ENCODE data around the gene SLC25A33.

SLC25A33 gene

DNA sequence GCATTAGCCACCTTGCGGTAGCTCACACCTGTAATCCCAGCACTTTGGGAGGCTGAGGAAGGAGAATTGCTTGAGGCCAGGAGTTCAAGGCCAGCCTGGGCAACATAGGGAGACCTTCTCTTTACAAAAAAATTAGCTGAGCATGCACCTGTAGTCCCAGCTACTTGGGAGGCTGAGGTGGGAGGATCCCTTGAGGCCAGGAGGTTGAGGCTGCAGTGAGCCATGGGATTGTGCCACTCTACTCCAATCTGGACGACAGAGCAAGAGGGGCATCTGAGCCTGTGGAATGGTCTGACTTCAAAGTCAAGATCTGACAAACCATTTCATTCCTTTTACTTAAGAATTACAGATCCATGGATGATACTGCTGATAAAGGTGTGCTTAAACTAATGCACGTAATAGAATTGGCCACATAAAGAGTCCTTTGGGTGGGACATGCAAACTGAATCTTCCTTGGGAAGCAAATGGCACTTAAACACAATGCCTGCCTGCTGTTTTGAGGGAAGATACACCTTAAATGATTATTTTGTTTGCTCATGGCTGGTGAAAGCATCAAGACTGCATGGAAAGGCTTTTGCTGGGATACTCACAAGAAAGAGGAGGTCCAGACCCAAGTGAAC, 47.0 kb downstream of the SLC25A33 start:
- no peak for DNase-seq (ENCODE audit: low read depth in 2 of 3, low spot score in 2 of 3)

DNA sequence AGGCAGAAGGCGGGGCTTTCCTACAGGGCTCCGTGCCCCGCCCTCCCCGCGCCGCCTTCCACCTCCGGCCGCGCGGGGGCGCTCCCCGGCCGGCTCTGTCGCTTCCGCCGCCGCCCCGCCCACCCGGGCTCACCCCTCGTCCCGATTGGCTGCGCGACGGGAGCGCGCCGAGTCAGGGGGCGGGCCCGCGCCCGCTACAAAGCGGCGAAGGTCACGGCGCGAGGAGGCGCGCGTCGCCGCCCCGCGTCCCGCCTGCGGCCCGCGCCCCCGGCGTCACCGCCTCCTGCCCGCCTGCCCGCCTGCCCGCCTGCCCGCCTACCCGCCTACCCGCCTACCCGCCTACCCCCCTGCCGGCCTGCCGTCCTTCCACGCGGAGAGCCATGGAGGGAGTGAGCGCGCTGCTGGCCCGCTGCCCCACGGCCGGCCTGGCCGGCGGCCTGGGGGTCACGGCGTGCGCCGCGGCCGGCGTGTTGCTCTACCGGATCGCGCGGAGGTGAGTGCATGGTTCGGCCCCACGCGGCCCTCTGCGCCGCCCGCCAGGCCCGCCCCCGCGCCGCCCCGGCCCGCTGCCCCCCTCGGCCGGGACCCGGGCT, 49.4 kb downstream of the SLC25A33 start, which contains the start of gene TMEM201:
Gene TMEM201 (plus strand): TSS at position 361 of the 593 bp plus-strand sequence. CDS start 20 bp downstream, at position 381.
- peak; percentile 81 to 94 (median 92) for DNase-seq (ENCODE audit: low read depth in 2 of 3, low spot score in 2 of 3)

DNA sequence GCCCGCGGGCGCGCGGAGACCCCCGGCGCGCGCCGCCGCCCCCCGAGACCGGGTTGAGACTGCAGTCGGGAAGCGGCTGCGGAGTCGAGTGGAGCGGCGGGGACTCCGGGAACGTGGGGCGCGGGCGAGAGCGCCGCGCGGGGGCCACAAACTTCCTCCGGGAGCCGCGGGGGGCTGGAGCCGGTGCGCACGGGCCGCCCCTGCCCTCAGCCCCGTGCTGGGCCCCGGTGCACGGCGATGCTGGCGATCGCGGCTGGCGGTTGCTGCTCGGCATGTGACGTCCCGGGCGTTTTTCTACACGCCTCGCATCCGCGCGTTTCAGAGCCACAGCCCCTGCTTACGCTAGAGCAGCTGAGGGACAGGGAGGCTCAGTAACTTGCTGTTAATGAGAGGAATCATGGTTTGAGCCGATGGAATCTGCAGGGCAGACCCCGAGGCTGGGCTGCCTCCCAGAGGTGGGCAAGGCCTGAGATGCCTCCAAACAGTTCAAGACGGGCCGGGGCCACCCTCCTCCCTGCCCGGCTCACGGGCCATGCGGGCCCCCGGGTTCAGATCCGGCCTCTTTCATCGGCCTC, 50.0 kb downstream of the SLC25A33 start:
- DNase-seq (ENCODE audit: low read depth in 2 of 3, low spot score in 2 of 3): peak in 2 of 3 experiments; percentile 13 to 23

DNA sequence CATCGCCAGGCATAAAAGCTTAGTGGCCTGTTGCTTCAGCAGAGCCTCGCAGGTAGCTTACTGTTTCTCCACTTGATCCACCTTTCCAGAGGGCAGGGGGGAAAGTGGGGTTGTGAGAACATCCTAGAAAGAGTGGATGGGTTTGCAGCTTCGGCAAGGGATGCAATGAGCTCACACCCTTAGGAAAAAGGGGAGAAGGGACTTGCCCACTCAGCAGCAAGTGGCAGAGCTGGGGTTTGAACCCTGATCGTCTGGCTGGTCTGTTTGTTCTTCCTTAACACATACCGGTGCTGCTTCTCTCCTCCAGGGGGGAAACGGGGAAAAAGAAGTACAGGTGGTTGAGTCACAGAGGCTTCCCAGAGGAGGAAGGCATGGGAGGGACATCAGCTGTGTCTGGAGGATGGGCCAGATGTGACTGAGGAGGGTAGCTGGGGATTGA, 50.5 kb downstream of the SLC25A33 start:
- no peak for DNase-seq (ENCODE audit: low read depth in 2 of 3, low spot score in 2 of 3)

DNA sequence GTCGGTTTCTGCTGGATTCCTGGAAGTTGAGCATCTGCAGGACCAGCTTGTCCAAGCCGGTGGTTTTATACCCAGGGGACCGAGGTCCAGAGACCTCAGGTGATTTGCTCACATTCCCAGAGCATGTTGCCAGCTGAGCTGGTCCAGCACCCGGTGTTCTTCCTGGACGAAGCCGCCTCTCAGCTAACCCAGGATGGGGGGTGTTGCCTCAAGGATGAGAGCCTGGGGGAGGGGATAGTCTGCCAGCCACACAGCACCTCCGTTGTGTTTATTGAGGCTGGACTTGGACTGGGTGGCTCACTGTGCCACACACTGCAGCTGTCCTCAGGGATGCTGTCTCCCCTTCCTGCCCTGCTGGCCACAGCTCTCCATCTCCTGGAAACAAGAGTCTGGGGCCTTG, 50.9 kb downstream of the SLC25A33 start:
- no peak for DNase-seq (ENCODE audit: low read depth in 2 of 3, low spot score in 2 of 3)

DNA sequence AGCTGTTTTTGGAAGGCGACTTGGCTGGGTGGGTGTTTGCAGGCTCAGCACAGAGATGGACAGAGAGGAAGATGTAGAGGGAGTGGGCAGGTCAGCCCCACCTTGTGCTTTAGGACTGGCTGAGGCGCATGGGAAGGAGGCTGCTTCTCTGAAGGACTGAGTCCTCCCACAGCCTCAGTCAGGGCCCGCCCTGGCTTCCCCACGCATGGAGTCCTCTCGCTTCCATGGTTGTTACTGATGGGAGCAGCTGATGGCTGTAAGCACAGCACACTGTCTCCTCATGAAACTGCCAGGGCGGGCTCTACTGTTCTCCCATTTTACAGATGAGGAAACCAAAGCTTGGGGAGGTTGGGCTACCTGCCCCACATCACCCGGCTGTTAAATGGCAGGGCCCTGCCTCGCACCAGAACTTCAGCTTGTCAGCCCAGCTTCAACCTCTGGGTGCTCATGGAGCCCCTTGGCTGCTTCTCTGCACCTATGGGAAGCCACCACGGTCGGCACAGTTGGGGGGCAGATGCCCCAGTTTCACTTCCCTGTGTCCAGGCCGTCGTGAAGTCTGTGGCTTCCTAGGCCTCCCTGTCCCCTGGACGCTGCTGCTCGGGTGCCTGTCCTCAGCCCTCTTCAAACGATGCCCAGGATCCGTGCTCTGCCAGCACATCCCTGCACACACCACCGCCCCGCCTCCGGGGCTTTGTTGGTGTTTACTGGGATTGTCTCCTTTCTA, 51.8 kb downstream of the SLC25A33 start:
- no peak for DNase-seq (ENCODE audit: low read depth in 2 of 3, low spot score in 2 of 3)

DNA sequence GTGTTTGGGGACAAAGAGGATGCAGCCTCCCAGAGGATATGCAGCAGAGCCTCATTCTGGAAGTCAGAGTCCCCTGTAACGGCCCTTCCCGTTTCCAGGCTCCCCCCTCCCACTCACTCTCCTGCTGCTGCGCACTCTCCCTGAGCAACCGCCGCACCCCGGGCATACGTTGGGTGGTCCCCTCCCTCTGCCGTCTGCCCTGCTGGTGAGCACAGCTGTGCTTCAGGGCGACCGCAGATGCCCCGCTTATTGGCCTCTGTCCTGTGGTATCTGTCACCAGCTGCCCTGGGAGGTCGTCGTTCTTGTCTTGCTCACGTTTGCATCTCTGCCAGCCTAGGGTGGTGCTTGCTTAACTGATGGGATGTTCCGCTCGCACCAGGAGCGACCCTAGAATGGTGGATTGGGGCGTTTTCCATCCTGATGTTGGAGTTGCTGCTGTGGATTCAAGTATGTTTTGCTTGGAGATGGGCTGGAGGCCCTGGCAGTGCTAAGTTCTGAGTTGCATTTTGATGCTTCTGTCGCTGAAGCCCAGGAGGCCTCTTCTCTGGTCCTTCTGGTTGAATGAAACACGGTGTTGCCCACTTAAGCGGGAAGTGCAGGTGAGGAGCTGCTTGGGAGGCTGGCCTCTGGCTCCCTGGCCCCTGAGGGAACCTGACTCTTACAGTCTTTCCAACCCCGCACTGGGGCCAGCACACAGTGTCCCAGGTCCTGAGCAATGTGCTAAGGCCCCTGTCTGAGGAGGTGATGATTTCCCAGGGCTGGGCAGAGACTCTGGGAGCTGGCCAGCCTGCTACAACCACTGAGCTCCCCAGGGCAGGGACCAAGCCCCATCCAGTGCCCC, 52.6 kb downstream of the SLC25A33 start:
- DNase-seq (ENCODE audit: low read depth in 2 of 3, low spot score in 2 of 3): no peak

DNA sequence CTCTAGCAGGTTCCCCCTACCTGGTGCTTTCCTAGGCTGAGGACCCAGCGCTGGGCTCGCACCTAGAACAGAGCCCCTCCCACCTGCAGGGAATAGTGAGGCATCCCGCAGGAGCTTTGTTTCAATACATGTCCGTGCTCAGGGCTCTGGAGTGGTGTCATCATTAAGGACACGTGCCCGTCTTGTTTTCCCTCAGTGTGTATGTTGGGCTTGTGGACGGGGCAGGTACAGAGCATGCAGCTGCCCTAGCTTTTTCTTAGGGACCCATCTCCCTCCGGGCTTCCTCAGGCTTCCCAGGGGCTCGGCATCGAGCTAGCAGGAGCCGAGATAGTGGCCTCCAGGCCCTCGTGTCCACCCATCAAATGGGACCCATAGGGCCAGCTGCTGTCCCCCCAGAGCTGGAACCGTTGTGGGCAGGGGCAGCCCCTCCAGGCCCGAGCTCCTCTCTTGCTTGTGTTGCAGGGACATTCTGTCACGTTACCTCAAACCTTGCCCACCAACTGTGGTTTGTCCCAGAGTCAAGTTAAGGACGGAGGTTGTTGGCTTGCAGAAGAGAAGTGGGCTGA, 53.3 kb downstream of the SLC25A33 start:
- no peak for DNase-seq (ENCODE audit: low read depth in 2 of 3, low spot score in 2 of 3)

DNA sequence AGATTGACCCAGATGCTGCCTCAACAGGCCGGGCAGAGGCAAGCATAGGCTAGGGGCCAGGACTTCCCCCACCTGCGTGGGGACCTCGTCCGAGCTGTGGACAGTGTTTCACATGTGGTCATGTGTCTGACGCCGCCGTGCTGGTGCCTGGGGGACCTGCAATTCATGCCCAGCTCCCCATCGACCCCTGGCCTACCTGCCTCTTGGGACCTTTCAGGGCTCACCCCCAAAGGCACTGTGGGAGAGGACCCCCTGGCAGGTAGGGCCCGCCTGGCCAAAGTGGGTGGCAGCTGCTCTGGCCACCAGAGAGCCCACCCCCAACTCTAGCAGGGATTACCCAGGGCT, 53.9 kb downstream of the SLC25A33 start:
- no peak for DNase-seq (ENCODE audit: low read depth in 2 of 3, low spot score in 2 of 3)

DNA sequence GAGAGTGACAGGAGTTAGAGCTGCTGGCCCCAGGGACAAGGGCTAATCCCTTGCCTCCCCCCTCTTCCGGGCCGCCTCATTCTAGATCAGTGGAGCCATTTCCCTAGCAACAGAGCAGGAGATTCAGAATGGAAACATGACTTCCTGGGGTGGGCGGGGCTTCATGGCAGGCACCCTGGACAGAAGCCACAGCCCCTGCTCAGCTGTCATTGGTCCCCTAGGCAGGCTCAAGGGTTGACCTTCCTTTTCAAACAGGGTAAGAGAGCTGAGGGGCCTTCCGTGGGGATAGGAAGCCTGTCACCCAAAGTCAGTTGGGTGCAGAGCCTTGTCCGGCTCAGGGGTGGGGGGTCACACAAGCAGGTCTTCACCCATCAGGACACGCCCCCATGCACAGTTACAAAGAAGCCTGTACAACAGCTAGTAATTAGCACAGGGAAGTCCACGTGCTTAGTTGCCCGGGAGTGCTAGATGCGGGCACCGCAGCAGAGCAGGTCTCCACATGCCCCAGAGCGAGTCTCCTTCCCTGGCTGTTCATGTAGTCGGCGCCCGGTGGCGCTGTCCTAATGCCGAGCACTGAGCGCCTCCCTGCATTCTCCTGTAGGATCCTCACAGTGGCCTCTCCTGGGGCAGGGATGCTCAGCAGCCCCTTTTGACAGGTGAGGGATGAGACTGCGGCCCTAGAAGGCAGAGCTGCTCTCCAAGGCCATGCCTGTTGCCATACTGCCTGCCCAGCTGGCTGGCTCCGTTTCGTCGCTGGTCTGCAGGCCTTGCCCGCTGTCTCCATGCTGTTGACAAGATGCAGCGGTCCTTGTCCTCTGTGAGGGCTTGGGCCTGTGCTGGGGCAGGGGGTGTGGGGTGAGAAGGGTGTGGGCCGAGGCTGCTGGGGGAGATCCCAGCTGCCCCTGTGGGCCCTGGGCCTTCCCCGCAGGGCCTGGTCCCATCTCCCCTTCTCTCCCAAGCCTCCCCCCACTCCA, 54.5 kb downstream of the SLC25A33 start:
- peak in 1 of 3 experiments; percentile 16 for DNase-seq (ENCODE audit: low read depth in 2 of 3, low spot score in 2 of 3)

DNA sequence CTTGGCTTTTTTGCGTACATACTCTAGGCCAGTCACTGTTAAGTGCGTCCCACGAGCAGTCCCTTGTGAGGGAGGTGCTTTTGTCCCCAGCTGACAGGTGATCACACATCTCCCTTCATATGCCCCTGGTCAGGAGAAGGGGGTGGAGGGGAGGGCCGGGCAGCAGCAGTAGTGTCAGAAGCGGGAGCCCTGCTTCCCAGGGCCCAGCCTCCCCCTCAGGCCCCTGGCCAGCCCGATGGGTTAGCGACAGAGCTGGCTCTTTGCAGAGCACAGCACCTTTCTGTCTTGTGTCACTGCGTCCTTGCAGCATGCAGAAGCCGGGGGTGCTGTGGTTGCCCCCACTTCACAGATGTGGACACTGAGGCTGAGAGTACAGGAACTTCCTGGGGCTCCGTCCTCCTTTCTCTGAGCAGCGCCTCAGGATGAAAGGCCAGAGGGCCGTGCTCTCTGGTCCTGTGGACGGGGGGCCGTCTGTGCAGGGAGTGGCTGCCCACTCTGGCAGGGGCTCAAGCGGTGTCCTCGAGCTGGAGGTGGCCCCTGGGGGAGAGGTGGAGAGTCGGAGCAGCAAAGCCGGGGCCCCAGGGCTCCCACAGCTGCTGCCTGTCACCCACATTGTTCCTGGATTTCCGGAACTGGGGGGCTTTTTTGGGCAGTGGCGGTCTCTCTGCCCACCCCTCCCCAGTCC, 55.3 kb downstream of the SLC25A33 start:
- no peak for DNase-seq (ENCODE audit: low read depth in 2 of 3, low spot score in 2 of 3)

DNA sequence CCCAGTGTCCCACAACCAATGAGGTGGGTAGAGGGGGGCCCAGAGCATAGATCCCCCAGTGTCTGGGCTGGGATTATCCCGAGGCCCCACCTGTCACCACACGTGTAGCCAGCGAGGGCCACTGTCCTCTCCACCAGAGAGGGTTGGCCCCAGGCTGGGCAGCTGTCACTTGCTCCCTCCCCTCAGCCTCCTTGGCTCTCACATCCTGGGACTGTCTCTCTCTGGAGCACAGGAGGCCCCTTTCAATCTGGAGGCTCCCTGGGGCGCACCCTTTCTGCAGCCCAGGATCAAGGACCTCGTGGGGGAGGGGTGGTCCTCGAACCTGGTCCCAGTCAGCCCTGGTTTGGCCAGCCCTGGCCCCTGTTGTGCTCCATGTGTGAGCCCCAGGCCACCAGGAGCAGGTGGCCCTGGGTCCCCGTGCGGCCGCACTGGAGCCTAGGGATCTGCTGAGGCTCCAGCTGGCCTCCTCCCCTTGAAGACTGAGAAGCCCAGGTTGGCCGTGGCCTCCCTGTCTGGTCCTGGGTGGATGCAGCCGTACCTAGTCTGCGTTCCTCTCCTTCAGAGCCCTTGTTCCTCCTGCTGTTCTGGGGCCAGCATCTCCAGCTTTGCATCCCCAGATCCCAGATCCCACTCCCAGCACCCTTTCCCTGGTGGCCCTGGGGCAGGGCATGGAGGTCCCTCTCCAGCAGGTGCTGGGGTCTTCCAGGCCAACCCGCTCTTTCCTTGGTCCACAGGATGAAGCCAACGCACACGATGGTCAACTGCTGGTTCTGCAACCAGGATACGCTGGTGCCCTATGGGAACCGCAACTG, 56.1 kb downstream of the SLC25A33 start:
- no peak for DNase-seq (ENCODE audit: low read depth in 2 of 3, low spot score in 2 of 3)

DNA sequence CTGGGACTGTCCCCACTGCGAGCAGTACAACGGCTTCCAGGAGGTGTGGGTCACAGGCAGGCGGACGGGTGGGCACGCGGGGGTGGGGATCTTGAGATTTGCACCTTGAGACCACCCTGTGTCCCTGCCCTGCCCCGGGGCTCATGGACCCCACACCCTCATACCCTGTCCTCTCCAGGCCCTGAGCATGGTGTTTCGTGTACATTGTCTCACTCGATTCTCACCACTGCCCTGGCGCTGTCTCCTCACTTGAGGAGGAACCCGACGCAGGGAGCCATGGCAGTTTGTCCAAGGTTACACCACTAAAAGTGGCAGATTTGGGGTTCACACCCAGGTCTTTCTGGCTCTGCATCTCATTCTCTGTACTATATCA, 56.7 kb downstream of the SLC25A33 start:
- DNase-seq (ENCODE audit: low read depth in 2 of 3, low spot score in 2 of 3): no peak

DNA sequence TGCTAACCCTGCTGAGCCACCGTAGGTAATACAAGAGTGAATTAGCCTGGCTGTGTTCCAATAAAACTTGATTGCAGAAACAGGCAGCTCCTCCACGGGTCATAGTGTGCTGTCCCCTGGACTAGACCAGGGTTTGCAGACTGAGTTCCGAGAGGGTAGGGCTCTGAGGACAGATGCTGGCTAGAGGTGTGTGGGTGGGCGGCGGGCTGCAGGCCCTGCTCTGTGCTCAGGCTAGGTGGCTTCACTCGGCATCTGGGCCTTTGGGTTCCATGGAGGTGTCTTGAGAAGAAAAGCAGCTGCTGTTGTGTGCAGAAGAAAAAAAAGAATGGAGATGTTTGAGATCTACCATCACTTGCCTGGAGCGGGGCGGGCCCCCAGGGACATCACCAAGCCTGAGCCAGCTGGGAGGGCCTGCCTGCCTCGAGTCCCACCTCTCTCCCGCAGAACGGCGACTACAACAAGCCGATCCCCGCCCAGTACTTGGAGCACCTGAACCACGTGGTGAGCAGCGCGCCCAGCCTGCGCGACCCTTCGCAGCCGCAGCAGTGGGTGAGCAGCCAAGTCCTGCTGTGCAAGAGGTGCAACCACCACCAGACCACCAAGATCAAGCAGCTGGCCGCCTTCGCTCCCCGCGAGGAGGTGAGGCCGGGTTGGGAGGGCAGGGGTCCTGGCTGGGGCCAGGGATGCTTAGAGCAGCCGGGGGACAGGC, 57.3 kb downstream of the SLC25A33 start:
- no peak for DNase-seq (ENCODE audit: low read depth in 2 of 3, low spot score in 2 of 3)

DNA sequence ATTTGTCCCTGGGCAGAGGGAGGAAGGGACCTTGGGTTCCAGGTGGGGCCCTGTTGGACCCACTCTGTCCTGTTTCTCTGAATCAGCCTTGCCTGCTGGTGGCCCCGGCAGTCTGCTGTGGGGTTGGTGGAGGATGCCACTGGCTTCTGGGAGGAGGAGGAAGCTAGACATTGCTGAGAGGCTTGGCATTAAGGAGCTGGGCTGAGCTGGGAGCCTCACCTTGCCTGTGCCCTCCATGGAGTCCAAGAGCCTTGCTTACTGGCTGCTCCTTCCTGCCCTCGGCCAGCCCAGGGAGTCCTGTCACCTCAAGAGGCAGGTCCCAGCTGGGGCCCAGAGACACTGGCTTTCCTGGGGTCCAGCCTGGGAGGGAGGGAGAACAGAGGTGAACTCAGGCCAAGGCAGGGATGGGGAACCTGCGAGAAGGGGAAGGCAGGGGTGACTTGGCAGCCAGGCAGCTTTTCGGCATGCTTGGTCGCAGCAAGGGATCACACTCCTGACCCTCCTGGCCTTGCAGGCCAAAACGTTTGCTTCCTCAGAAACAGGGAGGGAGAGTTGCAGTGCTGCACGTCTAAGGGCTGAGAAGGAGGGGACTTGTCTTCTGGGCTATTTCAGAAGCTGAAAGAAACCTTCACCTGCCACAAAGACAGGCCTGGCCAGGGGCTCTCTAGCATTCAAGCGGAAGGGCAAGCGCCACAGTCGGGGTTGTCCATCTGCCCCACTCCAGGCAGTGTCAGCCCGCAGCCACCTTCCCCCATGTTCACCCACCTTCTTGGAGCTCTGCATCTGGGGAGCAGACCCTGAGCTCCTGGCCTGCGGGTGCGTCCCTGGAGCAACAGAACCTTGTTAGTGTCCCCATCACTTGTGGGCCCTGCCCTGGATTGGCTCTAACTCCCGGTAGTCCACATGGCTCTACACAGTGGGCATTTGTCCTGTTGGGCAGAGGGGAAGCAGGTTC, 58.4 kb downstream of the SLC25A33 start:
- no peak for DNase-seq (ENCODE audit: low read depth in 2 of 3, low spot score in 2 of 3)

DNA sequence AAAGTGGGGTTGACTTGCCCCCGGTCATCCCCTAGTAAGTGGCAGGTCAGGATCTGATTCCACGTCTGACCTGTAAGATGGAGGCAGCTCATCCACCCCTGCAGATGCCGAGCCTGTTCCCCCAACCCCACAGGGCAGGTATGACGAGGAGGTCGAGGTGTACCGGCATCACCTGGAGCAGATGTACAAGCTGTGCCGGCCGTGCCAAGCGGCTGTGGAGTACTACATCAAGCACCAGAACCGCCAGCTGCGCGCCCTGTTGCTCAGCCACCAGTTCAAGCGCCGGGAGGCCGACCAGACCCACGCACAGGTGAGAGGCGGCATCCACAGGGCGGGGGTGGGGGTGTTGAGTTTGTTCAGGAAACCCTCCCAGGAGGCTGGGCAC, 59.0 kb downstream of the SLC25A33 start:
- DNase-seq (ENCODE audit: low read depth in 2 of 3, low spot score in 2 of 3): no peak

DNA sequence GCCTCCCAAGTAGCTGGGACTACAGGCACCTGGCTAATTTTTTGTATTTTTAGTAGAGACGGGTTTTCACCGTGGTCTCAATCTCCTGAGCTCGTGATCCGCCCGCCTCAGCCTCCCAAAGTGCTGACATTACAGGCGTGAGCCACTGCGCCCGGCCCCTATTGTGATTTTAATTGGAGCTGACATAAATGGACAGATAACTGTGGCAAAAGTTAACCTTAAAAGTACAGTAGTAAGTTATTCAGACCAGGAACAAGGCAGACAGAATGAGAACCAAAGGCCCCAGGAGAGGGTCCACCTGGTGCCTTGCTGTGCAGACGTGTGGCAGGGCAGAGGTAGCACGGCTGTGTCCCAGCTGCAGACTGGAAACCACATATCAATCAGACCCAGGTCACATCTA, 60.5 kb downstream of the SLC25A33 start:
- no peak for DNase-seq (ENCODE audit: low read depth in 2 of 3, low spot score in 2 of 3)
